ENCODE measurements around the gene IL23A. TPM values are rescaled to one million over a fixed set of nuclear protein-coding genes. Genes with fewer than 3 reads are reported as not detected.

IL23A gene
- total and polyA plus RNA-seq, 2 of the 13 experiments (the other 11 are each of a cell fraction or from before 2014, with no cell fraction given), result 0.33 to 0.35 TPM

DNA sequence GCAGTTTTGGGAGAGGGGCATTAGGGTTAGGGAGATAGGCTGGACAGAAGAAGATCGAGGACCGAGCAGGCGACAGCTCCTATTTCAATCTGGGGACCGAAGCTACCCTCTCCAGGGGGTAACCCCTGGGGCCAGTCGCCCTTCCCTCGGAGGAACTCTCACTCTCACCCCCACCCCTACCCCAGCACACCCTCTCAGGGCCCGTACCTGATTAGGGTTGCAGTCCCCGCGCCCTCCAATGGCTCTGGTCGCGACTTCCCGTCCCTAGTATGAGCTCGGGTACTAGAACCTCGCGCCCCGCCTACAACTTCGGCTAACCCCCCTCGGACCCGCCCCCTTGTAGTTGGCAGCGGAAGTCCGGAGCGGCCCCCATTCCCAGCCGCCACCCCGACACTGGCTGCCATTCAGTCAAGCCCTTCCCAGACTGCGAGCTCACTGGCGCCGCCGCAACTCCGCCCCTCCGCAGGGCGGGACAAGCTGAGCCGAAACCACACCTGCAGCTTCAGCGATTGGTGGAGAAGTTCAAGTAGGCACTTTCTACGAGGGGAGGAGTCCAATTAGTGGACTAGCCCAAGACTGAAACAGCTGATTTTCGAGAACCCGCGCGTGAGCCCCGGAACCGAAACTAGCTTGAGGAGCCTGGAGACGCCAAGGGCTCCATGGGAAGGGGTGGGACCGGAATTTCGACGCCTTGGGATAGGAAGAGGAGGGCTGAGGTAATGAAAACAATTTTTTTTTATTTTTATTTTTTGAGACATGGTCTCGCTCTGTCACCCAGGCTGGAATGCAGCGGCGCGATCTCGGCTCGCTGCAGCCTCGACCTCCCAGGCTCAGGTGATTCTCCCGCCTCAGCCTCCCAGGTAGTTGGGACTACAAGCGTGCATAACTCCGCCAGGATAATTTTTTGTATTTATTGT, 21.4 kb downstream of the IL23A start, which contains the start of gene STAT2 (continued):
- TF ChIP-seq TRIM24 (CRISPR knock-in tag; IDR thresholded peaks at IDR 0.05), result no peak
- no peak for TF ChIP-seq ZNF326 (CRISPR knock-in tag; IDR thresholded peaks at IDR 0.05; ENCODE audit: borderline replicate concordance)
- TF ChIP-seq, protein P1, sequence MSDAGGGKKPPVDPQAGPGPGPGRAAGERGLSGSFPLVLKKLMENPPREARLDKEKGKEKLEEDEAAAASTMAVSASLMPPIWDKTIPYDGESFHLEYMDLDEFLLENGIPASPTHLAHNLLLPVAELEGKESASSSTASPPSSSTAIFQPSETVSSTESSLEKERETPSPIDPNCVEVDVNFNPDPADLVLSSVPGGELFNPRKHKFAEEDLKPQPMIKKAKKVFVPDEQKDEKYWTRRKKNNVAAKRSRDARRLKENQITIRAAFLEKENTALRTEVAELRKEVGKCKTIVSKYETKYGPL (CRISPR knock-in tag; IDR thresholded peaks at IDR 0.05), result 0 out of 2 replicates have a peak, but pooled peaks have one; percentile 5
- TF ChIP-seq SATB2 (CRISPR knock-in tag; IDR thresholded peaks at IDR 0.05), result peak; percentile 56; the same call in 1 of the 2 replicates
- TF ChIP-seq, protein P2, sequence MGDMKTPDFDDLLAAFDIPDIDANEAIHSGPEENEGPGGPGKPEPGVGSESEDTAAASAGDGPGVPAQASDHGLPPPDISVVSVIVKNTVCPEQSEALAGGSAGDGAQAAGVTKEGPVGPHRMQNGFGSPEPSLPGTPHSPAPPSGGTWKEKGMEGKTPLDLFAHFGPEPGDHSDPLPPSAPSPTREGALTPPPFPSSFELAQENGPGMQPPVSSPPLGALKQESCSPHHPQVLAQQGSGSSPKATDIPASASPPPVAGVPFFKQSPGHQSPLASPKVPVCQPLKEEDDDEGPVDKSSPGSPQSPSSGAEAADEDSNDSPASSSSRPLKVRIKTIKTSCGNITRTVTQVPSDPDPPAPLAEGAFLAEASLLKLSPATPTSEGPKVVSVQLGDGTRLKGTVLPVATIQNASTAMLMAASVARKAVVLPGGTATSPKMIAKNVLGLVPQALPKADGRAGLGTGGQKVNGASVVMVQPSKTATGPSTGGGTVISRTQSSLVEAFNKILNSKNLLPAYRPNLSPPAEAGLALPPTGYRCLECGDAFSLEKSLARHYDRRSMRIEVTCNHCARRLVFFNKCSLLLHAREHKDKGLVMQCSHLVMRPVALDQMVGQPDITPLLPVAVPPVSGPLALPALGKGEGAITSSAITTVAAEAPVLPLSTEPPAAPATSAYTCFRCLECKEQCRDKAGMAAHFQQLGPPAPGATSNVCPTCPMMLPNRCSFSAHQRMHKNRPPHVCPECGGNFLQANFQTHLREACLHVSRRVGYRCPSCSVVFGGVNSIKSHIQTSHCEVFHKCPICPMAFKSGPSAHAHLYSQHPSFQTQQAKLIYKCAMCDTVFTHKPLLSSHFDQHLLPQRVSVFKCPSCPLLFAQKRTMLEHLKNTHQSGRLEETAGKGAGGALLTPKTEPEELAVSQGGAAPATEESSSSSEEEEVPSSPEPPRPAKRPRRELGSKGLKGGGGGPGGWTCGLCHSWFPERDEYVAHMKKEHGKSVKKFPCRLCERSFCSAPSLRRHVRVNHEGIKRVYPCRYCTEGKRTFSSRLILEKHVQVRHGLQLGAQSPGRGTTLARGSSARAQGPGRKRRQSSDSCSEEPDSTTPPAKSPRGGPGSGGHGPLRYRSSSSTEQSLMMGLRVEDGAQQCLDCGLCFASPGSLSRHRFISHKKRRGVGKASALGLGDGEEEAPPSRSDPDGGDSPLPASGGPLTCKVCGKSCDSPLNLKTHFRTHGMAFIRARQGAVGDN (CRISPR knock-in tag; IDR thresholded peaks at IDR 0.05), result peak; percentile 89
- peak; percentile 92; the same call in 1 of the 2 replicates for TF ChIP-seq MAF1 (CRISPR knock-in tag; IDR thresholded peaks at IDR 0.05; ENCODE audit: borderline replicate concordance)
- TF ChIP-seq ZNF605 (CRISPR knock-in tag; IDR thresholded peaks at IDR 0.05), result peak; percentile 61; the same call in 1 of the 2 replicates
- peak; percentile 64; the same call in 1 of the 2 replicates for TF ChIP-seq KLF6 (CRISPR knock-in tag; IDR thresholded peaks at IDR 0.05)
- TF ChIP-seq HOXA3 (CRISPR knock-in tag; IDR thresholded peaks at IDR 0.05), result peak; percentile 75
- TF ChIP-seq MXI1 (IDR thresholded peaks at IDR 0.05; ENCODE audit: borderline replicate concordance, low read depth, low read length), result peak; percentile 91; the same call in 1 of the 3 replicates
- no peak for TF ChIP-seq ZNF781 (CRISPR knock-in tag; IDR thresholded peaks at IDR 0.05; ENCODE audit: borderline replicate concordance, not compliant biosample characterization)
- peak; percentile 44; the same call in 1 of the 2 replicates for TF ChIP-seq NFKB2 (CRISPR knock-in tag; IDR thresholded peaks at IDR 0.05; ENCODE audit: borderline replicate concordance)
- peak; percentile 75 for TF ChIP-seq POLR2G (IDR thresholded peaks at IDR 0.05; ENCODE audit: low read depth, low read length)
- TF ChIP-seq YEATS4 (CRISPR knock-in tag; IDR thresholded peaks at IDR 0.05; ENCODE audit: borderline replicate concordance), result peak; percentile 56
- TF ChIP-seq, protein P3, sequence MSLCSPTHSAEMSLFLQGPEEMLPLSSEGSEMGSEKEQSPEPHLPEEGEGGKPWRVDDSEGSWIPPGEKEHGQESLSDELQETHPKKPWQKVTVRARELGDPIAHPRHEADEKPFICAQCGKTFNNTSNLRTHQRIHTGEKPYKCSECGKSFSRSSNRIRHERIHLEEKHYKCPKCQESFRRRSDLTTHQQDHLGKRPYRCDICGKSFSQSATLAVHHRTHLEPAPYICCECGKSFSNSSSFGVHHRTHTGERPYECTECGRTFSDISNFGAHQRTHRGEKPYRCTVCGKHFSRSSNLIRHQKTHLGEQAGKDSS (CRISPR knock-in tag; IDR thresholded peaks at IDR 0.05; ENCODE audit: borderline replicate concordance, low read depth), result no peak; the same call in 1 of the 2 replicates
- TF ChIP-seq, protein P4, sequence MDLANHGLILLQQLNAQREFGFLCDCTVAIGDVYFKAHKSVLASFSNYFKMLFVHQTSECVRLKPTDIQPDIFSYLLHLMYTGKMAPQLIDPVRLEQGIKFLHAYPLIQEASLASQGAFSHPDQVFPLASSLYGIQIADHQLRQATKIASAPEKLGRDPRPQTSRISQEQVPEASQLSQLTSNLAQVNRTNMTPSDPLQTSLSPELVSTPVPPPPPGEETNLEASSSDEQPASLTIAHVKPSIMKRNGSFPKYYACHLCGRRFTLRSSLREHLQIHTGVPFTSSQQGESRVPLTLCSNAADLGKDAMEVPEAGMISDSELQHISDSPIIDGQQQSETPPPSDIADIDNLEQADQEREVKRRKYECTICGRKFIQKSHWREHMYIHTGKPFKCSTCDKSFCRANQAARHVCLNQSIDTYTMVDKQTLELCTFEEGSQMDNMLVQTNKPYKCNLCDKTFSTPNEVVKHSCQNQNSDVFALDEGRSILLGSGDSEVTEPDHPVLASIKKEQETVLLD (CRISPR knock-in tag; IDR thresholded peaks at IDR 0.05; ENCODE audit: low read depth), result no peak
- TF ChIP-seq XBP1 (CRISPR knock-in tag; IDR thresholded peaks at IDR 0.05), result no peak
- peak; percentile 78 for TF ChIP-seq PHF21A (CRISPR knock-in tag; IDR thresholded peaks at IDR 0.05)
- peak; percentile 13; the same call in 1 of the 2 replicates for TF ChIP-seq HDAC2 (CRISPR knock-in tag; IDR thresholded peaks at IDR 0.05)
- TF ChIP-seq ZNF75D (CRISPR knock-in tag; IDR thresholded peaks at IDR 0.05; ENCODE audit: borderline replicate concordance), result no peak
- peak; percentile 42; the same call in 1 of the 2 replicates for TF ChIP-seq MEIS2 (CRISPR knock-in tag; IDR thresholded peaks at IDR 0.05)

All from HepG2 (cell line).